Muscle of leg (tissue), 11 donors: ENCODE measurements around the gene HOXC10. TPM values are rescaled to one million over a fixed set of nuclear protein-coding genes. Genes with fewer than 3 reads are reported as not detected.

Experiments used
- DNase-seq: peaks from one replicate; pipeline ENCODE4 v3.0.0; 2013
- H3K27ac ChIP-seq: one replicate; pipeline ENCODE4 v1.5.1; 2013; ENCODE audit warnings: mild to moderate bottlenecking, low read length, control low read depth
- H3K27me3 ChIP-seq: one replicate; pipeline ENCODE4 v1.6.1; 2013; ENCODE audit warnings: low read length; ENCODE audit not compliant: control insufficient read depth, insufficient read depth
- H3K36me3 ChIP-seq: one replicate; pipeline ENCODE4 v1.6.1; 2013; ENCODE audit warnings: low read length; ENCODE audit not compliant: control insufficient read depth, insufficient read depth
- H3K4me1 ChIP-seq: one replicate; pipeline ENCODE4 v1.6.1; 2013; ENCODE audit warnings: low read length; ENCODE audit not compliant: control insufficient read depth, insufficient read depth
- H3K4me3 ChIP-seq: one replicate; pipeline ENCODE4 v1.5.1; 2013; ENCODE audit warnings: low read length, control low read depth
- H3K9me3 ChIP-seq: replicated peaks from 2 replicates; pipeline ENCODE4 v1.6.1; 2013; ENCODE audit warnings: low read depth, low read length; ENCODE audit not compliant: control insufficient read depth
- WGBS: methylation state at CpG from one replicate; pipeline ENCODE4 v1.1.5; 2013; ENCODE audit warnings: missing lambda C conversion rate; ENCODE audit not compliant: insufficient coverage; 5-methylcytosine and 5-hydroxymethylcytosine counted together
- polyA plus RNA-seq, 8 donors: library from polyadenylated mRNA; unstranded; fragments of 120-200 nt; gene quantifications; one replicate each; pipeline versions ENCODE4 v1.2.1 to v1.2.3, GENCODE V29; 2013; ENCODE audit warnings: inconsistent platforms in 1 of 8, low replicate concordance in 1 of 8; ENCODE audit not compliant: insufficient read length in 8 of 8, insufficient read depth in 1 of 8
- total RNA-seq: library from RNA; stranded (reverse); fragments of 120-200 nt; gene quantifications from one replicate; pipeline ENCODE4 v1.2.4, GENCODE V29; 2013

Gene HOXC10
- total and polyA plus RNA-seq, 9 donors: 7.6 to 57.7 (median 48.6) TPM

DNA sequence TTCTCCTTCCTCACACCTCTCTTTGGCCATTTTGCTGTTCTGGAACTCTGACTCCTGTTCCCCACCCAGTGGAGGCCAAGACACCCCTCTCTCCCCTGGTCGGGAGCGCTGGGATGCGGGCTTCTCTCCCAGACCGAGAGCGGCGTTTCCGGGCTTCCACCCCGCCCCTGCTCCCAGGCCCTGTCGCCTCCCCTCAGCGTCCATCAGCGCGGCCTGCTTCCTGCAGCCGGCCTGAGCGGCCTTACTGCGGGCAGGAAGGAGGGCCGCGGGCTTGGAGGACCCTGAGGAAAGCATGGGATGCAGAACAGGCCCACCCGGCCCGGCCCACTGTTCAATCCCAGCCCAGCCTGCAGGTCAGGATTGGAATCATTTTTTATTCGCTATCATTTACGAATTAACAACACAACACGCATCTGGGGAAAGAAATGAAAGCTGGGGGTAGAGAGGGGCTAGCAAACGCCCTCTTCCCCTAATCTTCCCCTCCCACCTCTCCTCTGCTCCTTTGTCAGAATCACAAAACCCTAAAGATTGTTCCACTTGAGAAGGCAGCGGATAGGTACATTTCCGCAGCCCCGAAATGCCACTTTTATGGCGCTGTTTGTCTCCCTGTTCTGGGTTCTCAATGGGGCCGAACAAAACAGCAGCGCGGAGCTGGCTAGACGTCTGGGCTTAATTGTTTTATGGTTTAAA lies 20.0 kb downstream of the HOXC10 start:
- peaks cover 13% of the 10 kb centered on the region for H3K36me3 ChIP-seq
- WGBS: 25% methylated on average over 23 of the region's 31 CpGs
- H3K4me3 ChIP-seq: peak overlapping the region; percentile 11
- peaks cover 83% of the 10 kb centered on the region for H3K4me1 ChIP-seq
- no peaks in the 10 kb centered on the region for H3K9me3 ChIP-seq
- peak; percentile 88 for DNase-seq
- peak overlapping the region; percentile 99 for H3K27ac ChIP-seq
- peaks cover 75% of the 10 kb centered on the region for H3K27me3 ChIP-seq

DNA sequence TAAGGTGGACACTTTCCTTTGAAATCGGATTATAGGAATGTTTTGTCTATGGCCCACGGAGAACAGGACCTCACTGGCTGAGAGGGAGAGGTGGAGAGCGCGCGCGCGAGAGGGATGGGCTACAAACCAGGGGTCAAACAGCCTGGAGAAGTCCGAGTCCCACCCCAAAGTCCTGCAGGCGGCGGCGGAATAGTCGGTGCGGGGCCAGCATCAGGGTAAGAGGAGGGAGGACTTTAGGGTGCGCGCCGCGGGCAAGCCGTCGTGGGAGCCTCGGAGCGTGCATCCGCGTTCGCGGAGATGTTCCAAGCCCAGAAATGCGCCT lies 20.5 kb downstream of the HOXC10 start:
- peak overlapping the region; percentile 0 for H3K4me3 ChIP-seq

DNA sequence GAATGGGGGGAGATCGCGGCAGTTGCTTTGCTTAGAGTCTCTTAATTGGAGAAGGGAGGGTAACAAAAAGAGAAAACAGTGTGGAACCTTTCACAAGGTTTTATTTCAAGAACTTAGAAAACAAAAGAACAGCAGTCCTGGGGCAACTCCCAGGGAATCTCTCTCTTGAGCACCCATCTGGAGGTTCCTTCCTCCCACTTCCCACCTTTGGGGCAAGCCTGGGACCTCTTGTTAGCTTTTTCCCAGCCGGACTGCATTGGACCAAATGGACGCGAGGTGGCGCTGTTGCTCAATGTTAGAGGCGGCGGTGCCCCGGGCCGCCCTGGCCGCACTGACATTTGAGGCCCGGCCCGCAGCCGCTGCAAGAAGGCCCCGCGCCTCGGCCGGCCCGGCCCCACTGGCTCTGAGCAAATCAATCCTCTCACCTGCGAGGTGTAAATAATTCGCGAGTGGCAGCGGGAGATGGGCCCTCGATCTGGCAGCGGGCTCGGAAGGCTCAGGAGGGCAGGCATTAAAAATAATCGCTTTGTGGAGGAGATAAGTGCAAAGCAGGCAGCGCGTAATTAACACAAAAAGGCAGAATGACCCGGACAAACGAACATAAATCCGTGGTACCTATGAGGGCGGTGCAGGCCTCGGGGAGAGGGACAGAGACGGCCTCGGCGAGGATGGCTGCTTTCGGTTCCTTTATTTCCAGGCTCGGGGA lies 21.1 kb downstream of the HOXC10 start:
- peak overlapping the region; percentile 99 for H3K27ac ChIP-seq
- H3K4me1 ChIP-seq: peaks cover 81% of the 10 kb centered on the region
- 13% methylated on average over 37 of the region's 39 CpGs for WGBS

More for the DNA sequence above, 20.5 kb downstream of the HOXC10 start:
- peak; percentile 47 for DNase-seq
- peaks cover 83% of the 10 kb centered on the region for H3K4me1 ChIP-seq
- no peaks in the 10 kb centered on the region for H3K9me3 ChIP-seq
- H3K27ac ChIP-seq: peak overlapping the region; percentile 99
- peaks cover 77% of the 10 kb centered on the region for H3K27me3 ChIP-seq
- H3K36me3 ChIP-seq: peaks cover 13% of the 10 kb centered on the region
- WGBS: 19% methylated on average over 22 of the region's 26 CpGs

DNA sequence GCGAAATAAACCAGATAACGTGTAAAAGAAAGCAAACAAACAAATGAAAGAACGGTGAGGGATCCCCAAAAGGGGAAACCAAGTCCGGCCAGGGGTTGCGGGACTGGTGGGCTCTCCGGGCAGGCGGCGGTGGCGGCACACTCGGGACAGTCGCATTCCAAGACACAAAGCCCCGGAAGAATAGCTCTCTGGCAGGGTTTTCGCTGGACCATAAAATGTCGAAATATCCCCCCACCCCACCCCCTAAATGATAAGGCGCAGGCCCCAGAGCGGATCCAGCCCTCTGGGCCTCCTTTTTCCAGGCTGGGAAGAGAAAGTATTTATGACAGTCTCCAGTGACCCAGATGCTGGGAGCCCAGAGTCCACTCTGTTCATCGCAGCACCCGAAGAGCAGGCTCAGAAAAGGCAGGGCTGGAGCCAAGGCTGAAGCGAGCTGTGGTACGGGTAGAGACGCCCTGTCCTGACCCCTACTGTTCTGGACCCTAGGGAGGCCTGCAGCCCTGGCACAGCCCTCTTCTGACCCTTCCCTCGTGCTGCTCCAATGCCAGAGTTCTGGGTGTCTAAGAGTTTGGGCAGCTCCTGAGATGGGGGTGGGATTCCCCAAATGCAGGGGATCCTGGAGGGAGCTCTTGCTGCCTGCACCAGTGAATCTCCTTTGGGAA lies 21.7 kb downstream of the HOXC10 start:
- peaks cover 76% of the 10 kb centered on the region for H3K4me1 ChIP-seq
- H3K9me3 ChIP-seq: no peaks in the 10 kb centered on the region
- peaks cover 69% of the 10 kb centered on the region for H3K27me3 ChIP-seq
- peaks cover 16% of the 10 kb centered on the region for H3K36me3 ChIP-seq
- WGBS: 49% methylated on average over 20 of the region's 22 CpGs
- H3K27ac ChIP-seq: peak overlapping the region; percentile 47
- peak overlapping the region; percentile 22 for H3K4me3 ChIP-seq
- no peak for DNase-seq

More for the DNA sequence above, 21.1 kb downstream of the HOXC10 start:
- peak; percentile 95 for DNase-seq
- peaks cover 74% of the 10 kb centered on the region for H3K27me3 ChIP-seq
- H3K9me3 ChIP-seq: no peaks in the 10 kb centered on the region
- peaks cover 13% of the 10 kb centered on the region for H3K36me3 ChIP-seq
- peak overlapping the region; percentile 22 for H3K4me3 ChIP-seq

DNA sequence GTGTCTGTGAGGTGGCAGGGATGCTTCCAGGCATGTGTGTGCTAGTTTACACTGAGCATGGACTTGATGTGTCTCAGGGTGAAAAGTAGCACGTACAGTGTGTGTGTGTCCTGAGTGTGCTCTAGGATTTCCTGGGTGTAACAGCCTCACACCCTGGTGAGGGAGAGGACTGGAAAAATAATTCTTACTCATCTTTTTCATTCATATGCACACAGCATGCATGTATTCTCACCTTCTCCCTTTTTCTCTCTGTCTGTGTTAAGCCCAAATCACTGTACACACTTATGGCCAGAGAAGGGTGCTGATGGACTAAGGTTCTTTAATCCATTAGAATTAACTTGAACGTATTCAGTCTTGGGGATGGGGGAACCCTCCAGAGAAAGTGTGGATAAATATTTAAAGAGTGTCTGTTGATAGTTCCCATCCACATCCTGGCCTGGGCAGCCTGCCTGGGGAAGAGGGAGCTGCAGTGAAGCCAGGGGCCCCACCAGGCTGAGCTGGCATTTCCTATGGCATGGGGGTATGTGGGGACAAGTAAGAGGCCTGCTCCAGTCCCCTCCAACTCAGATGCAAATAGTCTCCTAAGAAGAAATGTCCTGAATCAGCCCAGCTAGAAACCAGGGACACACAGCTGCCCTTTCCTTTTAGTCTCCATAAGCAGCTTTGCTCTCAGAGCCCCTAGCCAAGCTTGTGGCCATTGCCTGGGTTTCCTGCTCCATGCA lies 22.8 kb downstream of the HOXC10 start:
- Histone ChIP-seq H3K27ac (no peak overlapping the region), H3K4me3 (no peak overlapping the region), H3K4me1 (peaks cover 66% of the 10 kb centered on the region), H3K9me3 (no peaks in the 10 kb centered on the region), H3K36me3 (peaks cover 13% of the 10 kb centered on the region), H3K27me3 (peaks cover 64% of the 10 kb centered on the region)
- DNase-seq: no peak
- no CpG with 5 or more reads among the region's 2 CpGs for WGBS

DNA sequence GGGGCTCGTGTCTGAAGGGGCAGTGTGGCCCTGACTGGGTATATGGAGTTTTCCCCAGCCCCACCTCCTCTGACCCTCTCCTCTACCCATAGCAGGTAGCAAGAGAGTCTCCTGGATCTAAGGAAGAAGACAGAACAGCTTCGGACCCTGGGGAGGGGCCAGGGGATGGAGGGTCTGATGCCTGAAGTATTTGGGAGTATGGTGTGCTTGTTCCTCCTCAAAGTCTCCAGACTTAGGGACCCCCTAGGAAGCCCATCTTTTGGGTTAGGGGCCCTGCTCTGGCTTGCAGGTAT lies 23.3 kb downstream of the HOXC10 start:
- no CpG with 5 or more reads among the region's 2 CpGs for WGBS
- Histone ChIP-seq H3K4me1 (peaks cover 63% of the 10 kb centered on the region), H3K27me3 (peaks cover 63% of the 10 kb centered on the region), H3K27ac (no peak overlapping the region), H3K9me3 (no peaks in the 10 kb centered on the region), H3K4me3 (no peak overlapping the region), H3K36me3 (peaks cover 8% of the 10 kb centered on the region)
- no peak for DNase-seq

DNA sequence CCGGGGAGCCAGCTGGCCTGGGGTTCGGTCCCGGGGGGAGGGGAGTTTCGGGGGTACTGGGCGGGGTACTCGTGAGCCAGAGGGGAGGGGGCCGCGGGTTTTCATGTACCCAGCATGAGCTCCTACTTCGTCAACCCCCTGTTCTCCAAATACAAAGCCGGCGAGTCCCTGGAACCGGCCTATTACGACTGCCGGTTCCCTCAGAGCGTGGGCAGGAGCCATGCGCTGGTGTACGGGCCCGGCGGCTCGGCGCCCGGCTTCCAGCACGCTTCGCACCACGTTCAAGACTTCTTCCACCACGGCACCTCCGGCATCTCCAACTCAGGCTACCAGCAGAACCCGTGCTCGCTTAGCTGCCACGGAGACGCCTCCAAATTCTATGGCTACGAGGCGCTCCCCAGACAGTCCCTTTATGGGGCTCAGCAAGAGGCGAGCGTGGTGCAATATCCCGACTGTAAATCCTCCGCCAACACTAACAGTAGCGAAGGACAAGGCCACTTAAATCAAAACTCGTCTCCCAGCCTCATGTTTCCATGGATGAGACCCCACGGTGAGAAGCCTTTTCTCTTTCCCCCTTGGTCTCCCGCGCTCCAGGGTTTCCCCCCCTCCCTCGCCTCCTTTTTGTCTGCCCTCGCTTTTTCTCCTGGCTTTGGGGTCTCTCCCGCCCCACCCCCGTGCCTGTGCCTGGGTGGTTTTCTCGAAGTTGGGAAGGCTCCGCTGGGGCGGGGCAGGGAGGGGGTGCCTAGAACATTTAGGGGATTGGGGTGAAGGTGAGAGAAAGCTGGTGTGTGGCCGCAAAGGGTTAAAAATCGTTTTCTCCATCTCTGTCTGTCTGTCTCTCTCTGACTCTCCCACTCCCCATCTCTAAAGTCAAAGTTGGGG lies 24.5 kb downstream of the HOXC10 start:
- Histone ChIP-seq H3K9me3 (no peaks in the 10 kb centered on the region), H3K27me3 (peaks cover 65% of the 10 kb centered on the region), H3K36me3 (peaks cover 8% of the 10 kb centered on the region), H3K4me1 (peaks cover 62% of the 10 kb centered on the region), H3K4me3 (peak overlapping the region; percentile 42), H3K27ac (peak overlapping the region; percentile 54)
- no peak for DNase-seq
- WGBS: 19% methylated on average over 30 of the region's 51 CpGs

DNA sequence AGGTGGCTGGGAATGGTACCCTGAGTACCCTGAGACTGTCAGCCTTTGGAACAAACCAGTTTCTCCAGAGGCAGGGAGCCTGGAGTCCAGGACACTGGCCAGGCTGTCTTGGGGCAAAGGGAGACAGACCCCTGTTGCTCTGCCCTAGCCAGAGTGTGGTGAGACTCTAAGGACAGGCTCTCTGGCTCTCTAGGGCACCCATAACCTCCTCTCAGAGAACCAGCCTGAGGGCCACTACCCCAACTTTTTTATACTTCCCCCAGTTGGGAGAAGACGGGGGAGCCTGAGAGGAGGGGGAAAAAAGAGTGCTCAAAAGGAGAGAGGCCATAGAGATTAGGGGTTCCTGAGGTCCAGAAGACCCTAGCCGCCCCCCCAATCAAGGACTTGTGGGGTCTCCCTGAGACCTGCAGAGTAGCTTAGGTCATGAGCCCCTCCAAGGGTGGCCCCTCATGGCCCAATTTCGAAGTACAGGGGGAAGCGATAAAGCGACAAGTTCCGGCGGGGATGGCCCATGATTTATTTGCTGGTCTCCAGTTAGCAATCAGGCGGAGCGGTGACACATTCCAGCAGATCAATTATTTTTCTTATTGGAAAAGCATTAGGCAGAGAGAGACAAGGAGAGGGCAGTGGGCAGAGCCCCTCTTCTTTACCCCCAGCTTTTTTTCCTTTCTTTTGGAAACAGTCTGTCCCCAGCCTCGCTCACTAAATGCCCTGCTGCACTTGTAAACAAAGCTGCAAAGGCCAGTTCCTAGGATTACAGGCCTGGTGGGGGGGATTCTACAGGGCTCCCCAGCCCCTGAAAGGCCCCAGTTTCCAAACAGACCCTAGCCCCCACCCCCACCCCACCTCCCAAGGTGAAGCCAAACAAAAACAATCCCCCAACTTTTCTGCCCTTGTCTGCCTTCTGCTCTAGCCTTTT lies 25.4 kb downstream of the HOXC10 start:
- Histone ChIP-seq H3K4me3 (peak overlapping the region; percentile 42), H3K27me3 (peaks cover 67% of the 10 kb centered on the region), H3K9me3 (no peaks in the 10 kb centered on the region), H3K4me1 (peaks cover 62% of the 10 kb centered on the region), H3K36me3 (peaks cover 8% of the 10 kb centered on the region), H3K27ac (peak overlapping the region; percentile 54)
- no peak for DNase-seq
- WGBS: 79% methylated on average over 1 of the region's 10 CpGs
